ENCODE results near the gene CHD6. TPM values are rescaled to one million over a fixed set of nuclear protein-coding genes. Genes with fewer than 3 reads are reported as not detected.

CHD6 gene
- total and polyA plus RNA-seq, 4 donors: 31.5 to 81.0 (median 49.7) TPM

DNA sequence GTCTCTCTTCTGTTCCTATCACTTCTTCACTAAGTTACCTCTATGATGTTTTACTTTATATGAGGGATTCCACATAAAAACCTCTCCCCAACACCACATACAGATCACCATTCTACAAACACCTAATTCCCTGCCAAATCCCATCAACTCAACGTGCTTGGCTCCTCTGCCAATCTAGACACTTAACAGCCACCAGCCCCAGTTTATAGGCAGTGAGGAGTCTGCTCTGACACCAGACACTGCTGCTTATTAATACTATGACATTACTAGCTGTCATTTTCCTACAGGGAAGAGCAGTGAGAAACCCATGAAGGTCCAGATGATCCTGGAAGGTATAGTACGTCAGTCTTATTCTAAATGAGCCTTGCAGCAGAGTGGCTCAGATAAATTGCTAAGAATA, 104.3 kb downstream of the CHD6 start:
- no peak overlapping the region for H3K27ac ChIP-seq (ENCODE audit: low read depth, low read length)
- peaks cover 11% of the 10 kb centered on the region for H3K36me3 ChIP-seq (ENCODE audit: control insufficient read depth, insufficient read depth, low read length)
- 60% methylated on average over 1 of the region's 2 CpGs for WGBS (ENCODE audit: insufficient coverage)
- no peak overlapping the region for H3K4me3 ChIP-seq (ENCODE audit: low read depth, low read length)
- H3K27me3 ChIP-seq (ENCODE audit: control insufficient read depth, insufficient read depth, low read length): no peaks in the 10 kb centered on the region
- DNase-seq (ENCODE audit: low read depth in 4 of 6, low spot score in 6 of 6): no peak
- H3K9me3 ChIP-seq (ENCODE audit: control insufficient read depth, insufficient read depth, low read length): no peaks in the 10 kb centered on the region
- H3K4me1 ChIP-seq (ENCODE audit: control insufficient read depth, insufficient read depth, low read length): peaks cover 10% of the 10 kb centered on the region

DNA sequence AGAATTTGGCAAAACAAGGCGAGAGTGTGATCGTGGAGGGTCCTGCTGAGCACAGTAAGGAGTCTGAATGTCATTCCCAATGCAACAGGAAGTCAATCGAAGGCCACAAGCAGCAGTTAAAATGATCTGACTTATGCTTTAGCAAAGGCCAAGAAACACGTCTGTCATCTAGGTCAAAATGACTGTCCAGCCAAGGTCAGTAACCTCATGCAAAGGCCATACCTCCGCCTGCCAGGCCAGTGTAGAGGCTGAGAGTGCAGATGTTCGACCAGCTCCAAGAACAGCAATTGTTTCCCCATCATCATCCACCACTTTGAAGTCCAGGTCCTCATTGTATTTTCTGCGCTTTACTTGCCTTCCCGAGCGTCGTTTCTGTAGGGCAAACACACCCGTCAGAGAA, 105.6 kb downstream of the CHD6 start:
- no peak overlapping the region for H3K4me3 ChIP-seq (ENCODE audit: low read depth, low read length)
- H3K36me3 ChIP-seq (ENCODE audit: control insufficient read depth, insufficient read depth, low read length): peaks cover 11% of the 10 kb centered on the region
- H3K27ac ChIP-seq (ENCODE audit: low read depth, low read length): no peak overlapping the region
- WGBS (ENCODE audit: insufficient coverage): 56% methylated on average over 10 of the region's 11 CpGs
- no peaks in the 10 kb centered on the region for H3K9me3 ChIP-seq (ENCODE audit: control insufficient read depth, insufficient read depth, low read length)
- peaks cover 13% of the 10 kb centered on the region for H3K4me1 ChIP-seq (ENCODE audit: control insufficient read depth, insufficient read depth, low read length)
- no peaks in the 10 kb centered on the region for H3K27me3 ChIP-seq (ENCODE audit: control insufficient read depth, insufficient read depth, low read length)
- DNase-seq (ENCODE audit: low read depth in 4 of 6, low spot score in 6 of 6): peak in 1 of 6 donors; percentile 34

DNA sequence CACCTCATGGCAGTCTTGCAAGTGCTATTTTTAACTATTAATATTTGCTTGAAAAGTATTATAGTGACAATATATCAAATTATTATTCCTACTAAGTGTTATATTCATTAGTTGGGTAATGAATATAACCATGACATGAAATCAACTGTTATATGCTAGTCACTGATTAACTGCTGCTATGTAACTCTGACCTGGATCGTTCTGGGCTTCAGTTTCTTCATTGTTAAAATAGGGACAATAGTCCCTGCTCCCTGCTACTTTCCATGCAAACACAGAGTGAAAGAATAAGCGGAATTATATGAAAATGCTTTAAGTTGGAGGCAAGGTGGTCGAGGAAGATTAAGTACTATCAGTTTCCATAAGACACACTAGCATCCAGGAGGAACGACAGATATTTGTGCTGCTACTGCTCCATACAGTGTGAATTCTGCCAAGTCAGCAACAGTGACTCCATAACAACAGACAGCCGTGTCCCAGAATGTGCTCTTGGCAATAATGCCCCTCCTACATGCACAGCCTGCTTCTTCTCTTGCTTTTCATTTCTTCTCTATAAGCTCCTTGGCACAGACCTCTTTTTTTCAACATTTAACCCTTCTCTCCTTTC, 107.2 kb downstream of the CHD6 start:
- peak in 5 of 6 donors; percentile 21 to 89 (median 59) for DNase-seq (ENCODE audit: low read depth in 4 of 6, low spot score in 6 of 6)
- H3K4me3 ChIP-seq (ENCODE audit: low read depth, low read length): no peak overlapping the region
- H3K27me3 ChIP-seq (ENCODE audit: control insufficient read depth, insufficient read depth, low read length): no peaks in the 10 kb centered on the region
- H3K27ac ChIP-seq (ENCODE audit: low read depth, low read length): no peak overlapping the region
- H3K9me3 ChIP-seq (ENCODE audit: control insufficient read depth, insufficient read depth, low read length): no peaks in the 10 kb centered on the region
- H3K4me1 ChIP-seq (ENCODE audit: control insufficient read depth, insufficient read depth, low read length): peaks cover 13% of the 10 kb centered on the region
- 5% methylated on average over 2 of the region's 5 CpGs for WGBS (ENCODE audit: insufficient coverage)
- H3K36me3 ChIP-seq (ENCODE audit: control insufficient read depth, insufficient read depth, low read length): peaks cover 11% of the 10 kb centered on the region

DNA sequence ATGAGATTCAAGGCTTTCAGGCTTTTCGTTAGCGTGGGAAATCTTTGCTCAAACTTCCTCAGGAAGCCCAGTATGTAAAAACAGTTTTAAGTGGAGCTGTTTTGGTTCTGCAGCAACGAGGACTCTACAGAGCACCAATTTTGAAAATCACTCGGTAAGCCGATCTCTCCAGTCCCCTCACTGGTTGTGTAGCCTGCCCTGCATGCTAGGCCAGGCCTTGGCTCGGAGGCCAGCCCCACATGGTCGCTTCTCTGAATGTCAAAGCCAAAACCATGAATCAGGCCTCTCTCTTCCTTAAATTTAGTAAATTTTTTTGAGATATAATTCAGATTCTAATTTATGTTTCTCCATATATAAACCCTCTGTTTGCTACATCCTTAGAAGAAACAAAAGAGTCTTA, 108.0 kb downstream of the CHD6 start:
- Histone ChIP-seq H3K9me3 (ENCODE audit: control insufficient read depth, insufficient read depth, low read length) (no peaks in the 10 kb centered on the region), H3K27ac (ENCODE audit: low read depth, low read length) (peak overlapping the region; percentile 12), H3K4me1 (ENCODE audit: control insufficient read depth, insufficient read depth, low read length) (peaks cover 13% of the 10 kb centered on the region), H3K4me3 (ENCODE audit: low read depth, low read length) (no peak overlapping the region), H3K36me3 (ENCODE audit: control insufficient read depth, insufficient read depth, low read length) (peaks cover 11% of the 10 kb centered on the region), H3K27me3 (ENCODE audit: control insufficient read depth, insufficient read depth, low read length) (no peaks in the 10 kb centered on the region)
- 43% methylated on average over 5 of the region's 7 CpGs for WGBS (ENCODE audit: insufficient coverage)
- peak in 1 of 6 donors; percentile 15 for DNase-seq (ENCODE audit: low read depth in 4 of 6, low spot score in 6 of 6)

DNA sequence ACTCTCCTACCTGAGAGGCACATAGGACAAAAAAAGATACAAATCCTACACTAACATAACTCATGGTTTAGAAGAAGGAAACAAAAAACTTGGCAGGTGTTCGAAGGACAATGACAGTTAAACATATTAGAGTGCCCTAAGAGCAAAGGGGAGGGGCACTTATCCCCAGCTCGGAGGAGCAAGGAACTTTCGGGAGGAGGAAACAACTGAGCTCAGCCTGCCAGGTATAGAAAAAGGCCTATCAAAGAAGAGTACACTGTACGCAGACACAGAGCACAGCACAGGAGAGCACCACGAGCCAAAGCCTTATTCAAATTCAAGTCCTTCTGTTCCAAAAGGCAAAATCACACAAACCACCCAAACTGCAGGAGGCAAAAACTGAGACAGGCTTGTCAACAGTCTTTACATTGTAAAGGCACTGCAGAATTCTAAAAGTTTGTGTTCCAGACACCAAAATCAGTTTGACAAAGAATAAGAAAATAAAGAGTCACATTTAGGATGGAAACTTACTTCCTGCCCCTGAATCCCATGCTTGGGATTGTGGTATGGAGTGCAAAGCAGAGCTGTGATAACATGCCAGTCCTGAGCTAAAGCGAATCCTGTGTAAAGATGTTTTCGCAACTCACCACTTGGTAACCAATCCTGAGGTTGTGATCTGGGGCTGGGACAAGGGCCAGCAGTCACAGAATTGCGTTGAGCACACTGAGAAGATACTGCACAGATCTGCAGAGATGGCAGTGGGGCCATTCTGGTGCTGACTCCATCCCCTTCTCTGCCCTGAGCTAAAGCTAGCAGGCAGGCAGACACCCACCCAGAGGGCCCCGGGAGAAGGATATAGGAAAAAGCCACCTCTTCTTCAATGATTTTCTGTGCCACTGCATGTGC, 108.6 kb downstream of the CHD6 start:
- Histone ChIP-seq H3K4me1 (ENCODE audit: control insufficient read depth, insufficient read depth, low read length) (peaks cover 13% of the 10 kb centered on the region), H3K4me3 (ENCODE audit: low read depth, low read length) (no peak overlapping the region), H3K9me3 (ENCODE audit: control insufficient read depth, insufficient read depth, low read length) (no peaks in the 10 kb centered on the region), H3K27ac (ENCODE audit: low read depth, low read length) (peak overlapping the region; percentile 42), H3K27me3 (ENCODE audit: control insufficient read depth, insufficient read depth, low read length) (no peaks in the 10 kb centered on the region), H3K36me3 (ENCODE audit: control insufficient read depth, insufficient read depth, low read length) (peaks cover 10% of the 10 kb centered on the region)
- DNase-seq (ENCODE audit: low read depth in 4 of 6, low spot score in 6 of 6): peak in 2 of 6 donors; percentile 32 to 63
- WGBS (ENCODE audit: insufficient coverage): 39% methylated on average over 8 of the region's 9 CpGs

DNA sequence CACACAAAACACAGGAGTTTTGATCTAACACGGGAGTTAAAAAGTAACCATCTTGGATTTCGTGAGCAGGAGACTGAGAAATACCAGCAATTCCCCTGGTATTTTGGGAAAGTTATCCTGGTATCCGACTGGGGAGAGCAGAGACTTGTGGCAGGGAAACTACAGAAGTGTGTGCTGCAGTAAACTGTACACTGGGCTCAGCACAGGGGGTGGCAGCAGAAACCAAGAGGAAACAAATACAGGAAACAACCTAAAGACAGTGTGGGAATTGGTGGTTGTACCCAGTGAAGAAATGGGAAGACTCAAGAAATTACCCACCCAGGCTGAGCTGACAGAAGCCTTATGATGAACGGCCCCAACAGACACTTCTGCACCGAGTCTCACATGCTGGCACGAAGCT, 109.8 kb downstream of the CHD6 start:
- Histone ChIP-seq H3K27me3 (ENCODE audit: control insufficient read depth, insufficient read depth, low read length) (no peaks in the 10 kb centered on the region), H3K36me3 (ENCODE audit: control insufficient read depth, insufficient read depth, low read length) (peaks cover 7% of the 10 kb centered on the region), H3K4me1 (ENCODE audit: control insufficient read depth, insufficient read depth, low read length) (peaks cover 13% of the 10 kb centered on the region), H3K27ac (ENCODE audit: low read depth, low read length) (no peak overlapping the region), H3K4me3 (ENCODE audit: low read depth, low read length) (no peak overlapping the region), H3K9me3 (ENCODE audit: control insufficient read depth, insufficient read depth, low read length) (no peaks in the 10 kb centered on the region)
- DNase-seq (ENCODE audit: low read depth in 4 of 6, low spot score in 6 of 6): peak in 2 of 6 donors; percentile 11 to 23
- 30% methylated on average over 4 of the region's 6 CpGs for WGBS (ENCODE audit: insufficient coverage)

DNA sequence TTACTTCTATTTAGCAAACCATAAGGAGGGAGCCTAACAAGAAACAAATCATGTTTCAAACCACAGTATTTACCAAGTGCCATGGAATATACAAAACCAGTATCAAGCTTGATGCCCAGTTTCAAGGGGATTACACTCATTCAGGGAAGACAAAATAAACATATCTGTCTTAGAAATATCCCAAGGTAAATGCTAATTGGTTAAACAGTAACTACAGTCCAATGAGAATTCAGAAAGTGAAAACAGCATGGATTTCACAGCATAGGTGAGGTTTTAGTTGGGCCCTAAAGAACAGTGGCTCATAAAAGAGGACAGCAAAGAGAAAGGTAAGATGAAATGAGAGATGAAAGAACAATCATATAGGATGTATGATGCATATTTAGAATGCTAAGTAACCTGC, 110.3 kb downstream of the CHD6 start:
- peaks cover 13% of the 10 kb centered on the region for H3K4me1 ChIP-seq (ENCODE audit: control insufficient read depth, insufficient read depth, low read length)
- no peak overlapping the region for H3K27ac ChIP-seq (ENCODE audit: low read depth, low read length)
- no peaks in the 10 kb centered on the region for H3K9me3 ChIP-seq (ENCODE audit: control insufficient read depth, insufficient read depth, low read length)
- H3K27me3 ChIP-seq (ENCODE audit: control insufficient read depth, insufficient read depth, low read length): no peaks in the 10 kb centered on the region
- peaks cover 7% of the 10 kb centered on the region for H3K36me3 ChIP-seq (ENCODE audit: control insufficient read depth, insufficient read depth, low read length)
- DNase-seq (ENCODE audit: low read depth in 4 of 6, low spot score in 6 of 6): no peak
- no peak overlapping the region for H3K4me3 ChIP-seq (ENCODE audit: low read depth, low read length)

DNA sequence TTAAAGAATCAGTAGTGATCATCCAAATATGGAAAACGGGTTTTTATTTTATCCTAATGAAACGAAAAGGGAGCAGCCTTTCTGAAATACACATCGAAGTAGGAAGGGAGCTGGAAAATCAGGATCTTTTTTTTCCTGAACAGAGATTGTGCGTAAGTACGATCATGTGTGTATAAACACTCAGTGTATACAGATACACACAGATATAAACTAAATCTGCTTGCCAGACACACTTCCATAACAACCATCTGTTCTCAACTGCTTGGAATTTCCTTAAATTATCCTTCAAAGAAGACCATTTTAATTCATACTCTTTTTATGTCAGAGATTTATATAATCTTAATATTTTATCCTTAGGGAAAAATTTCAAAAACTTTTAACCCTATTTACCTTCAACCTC, 110.7 kb downstream of the CHD6 start:
- peak in 1 of 6 donors; percentile 87 for DNase-seq (ENCODE audit: low read depth in 4 of 6, low spot score in 6 of 6)
- H3K9me3 ChIP-seq (ENCODE audit: control insufficient read depth, insufficient read depth, low read length): no peaks in the 10 kb centered on the region

DNA sequence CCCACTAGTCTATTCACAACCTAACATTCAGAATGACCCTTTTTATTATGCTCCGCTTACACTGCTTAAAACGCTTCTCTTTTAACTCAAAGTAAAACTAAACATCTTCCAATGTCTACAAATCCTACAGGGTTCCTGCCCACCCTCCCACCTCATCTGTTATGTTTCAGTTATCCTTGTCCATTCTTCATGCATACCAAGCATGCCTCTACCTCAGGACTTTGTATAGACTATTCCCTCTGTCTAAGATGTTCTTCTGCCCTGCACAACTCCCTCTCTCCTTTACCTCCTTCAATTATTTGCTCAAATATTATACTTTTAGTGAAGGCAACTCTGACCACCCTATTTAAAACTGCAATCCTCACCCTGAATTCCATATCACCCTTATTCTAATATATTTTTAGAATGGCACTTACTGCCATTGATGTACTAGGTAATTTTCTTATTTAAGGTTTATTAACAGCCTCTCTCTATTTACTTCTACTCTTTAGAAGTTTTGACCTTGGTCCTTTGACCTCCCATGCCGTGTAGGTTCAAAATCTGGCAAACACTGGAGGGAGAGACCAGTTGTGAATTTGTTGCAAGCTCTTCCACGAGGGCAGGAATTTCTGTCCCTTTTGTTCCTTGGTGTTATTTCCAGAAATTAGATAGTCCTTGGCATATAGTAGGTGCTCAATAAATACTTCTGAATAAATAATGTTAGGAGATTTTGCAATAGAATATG, 111.8 kb downstream of the CHD6 start:
- Histone ChIP-seq H3K4me3 (ENCODE audit: low read depth, low read length) (no peak overlapping the region), H3K27me3 (ENCODE audit: control insufficient read depth, insufficient read depth, low read length) (no peaks in the 10 kb centered on the region), H3K9me3 (ENCODE audit: control insufficient read depth, insufficient read depth, low read length) (no peaks in the 10 kb centered on the region), H3K4me1 (ENCODE audit: control insufficient read depth, insufficient read depth, low read length) (peaks cover 10% of the 10 kb centered on the region), H3K36me3 (ENCODE audit: control insufficient read depth, insufficient read depth, low read length) (no peaks in the 10 kb centered on the region), H3K27ac (ENCODE audit: low read depth, low read length) (no peak overlapping the region)
- WGBS (ENCODE audit: insufficient coverage): 82% methylated on average over 2 of the region's 4 CpGs
- DNase-seq (ENCODE audit: low read depth in 4 of 6, low spot score in 6 of 6): no peak

More for the DNA sequence above, 110.7 kb downstream of the CHD6 start:
- Histone ChIP-seq H3K4me3 (ENCODE audit: low read depth, low read length) (no peak overlapping the region), H3K27me3 (ENCODE audit: control insufficient read depth, insufficient read depth, low read length) (no peaks in the 10 kb centered on the region), H3K4me1 (ENCODE audit: control insufficient read depth, insufficient read depth, low read length) (peaks cover 10% of the 10 kb centered on the region), H3K36me3 (ENCODE audit: control insufficient read depth, insufficient read depth, low read length) (peaks cover 3% of the 10 kb centered on the region), H3K27ac (ENCODE audit: low read depth, low read length) (no peak overlapping the region)
- WGBS (ENCODE audit: insufficient coverage): 100% methylated on average over 1 of the region's 5 CpGs
